Hematopoietic multipotent progenitor cell treated with erythropoietin and hydrocortisone succinate and interleukin-3 and kit ligand, for 15 days (in vitro differentiated cells): ENCODE data around the gene HCFC1.

ENCODE experiments used
- DNase-seq: peaks from one replicate; pipeline ENCODE4 v3.0.0-alpha.2; 2015; ENCODE audit warnings: low spot score

HCFC1 gene

DNA sequence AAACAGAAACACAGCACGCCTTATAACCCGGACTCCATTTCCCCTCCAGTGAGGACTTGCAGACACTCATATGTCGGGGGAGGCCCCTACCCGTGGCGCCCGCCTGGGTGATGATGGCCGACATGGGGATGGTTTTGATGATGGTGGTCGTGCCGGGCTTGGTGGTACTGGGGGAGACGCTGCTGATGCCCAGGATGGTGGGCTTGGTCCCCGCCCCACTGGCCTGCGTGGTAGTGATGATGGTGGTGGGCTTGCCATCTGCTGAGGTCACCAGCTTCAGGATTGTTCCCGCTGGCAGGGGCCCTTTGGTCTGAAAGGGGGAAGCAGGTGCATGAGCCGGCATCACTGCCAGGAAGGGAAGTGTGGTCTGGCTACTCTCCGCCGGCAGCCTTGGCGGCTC is 14.4 kb downstream of the HCFC1 start:
- DNase-seq: no peak

DNA sequence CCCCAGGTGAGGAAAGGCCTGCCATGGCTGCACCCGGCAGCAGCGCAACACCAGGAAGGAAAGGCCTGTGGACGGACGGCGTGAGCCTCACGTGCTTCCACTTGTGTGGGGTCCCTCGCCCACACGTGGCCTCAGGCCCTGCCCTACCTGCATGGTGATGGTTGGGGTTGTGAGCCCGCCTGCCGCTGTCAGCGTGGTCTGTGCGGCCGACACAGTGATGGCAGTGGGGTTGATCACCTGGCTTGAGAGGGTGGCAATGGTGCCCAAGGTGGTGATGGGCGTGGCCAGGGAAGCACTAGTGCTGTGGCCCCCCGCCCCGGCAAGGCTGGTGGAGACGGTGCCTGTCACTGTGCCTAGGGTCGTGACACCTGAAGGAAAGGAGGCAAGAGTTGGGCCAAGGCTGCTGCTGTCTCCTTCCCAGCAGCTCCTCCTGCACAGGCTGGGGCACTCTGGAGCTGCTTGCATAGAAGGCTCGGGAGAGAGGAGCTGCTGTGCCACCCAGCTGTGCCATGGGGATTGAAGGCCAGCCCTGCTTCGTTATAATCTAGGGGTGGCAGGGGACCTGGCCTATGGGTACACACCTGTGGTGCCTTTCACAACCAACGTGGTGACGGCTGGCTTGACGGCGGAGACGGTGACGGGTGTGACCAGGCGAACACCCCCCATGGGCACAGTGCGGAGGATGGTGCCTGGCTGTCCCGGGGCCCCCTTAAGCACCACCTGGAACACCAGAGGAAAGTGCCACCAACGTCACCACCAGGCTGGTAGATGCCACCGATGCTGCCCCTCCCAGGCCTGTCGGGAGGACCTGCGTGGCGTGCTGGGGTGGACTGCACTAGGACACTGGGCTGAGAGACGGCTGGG is 15.3 kb downstream of the HCFC1 start:
- no peak for DNase-seq

DNA sequence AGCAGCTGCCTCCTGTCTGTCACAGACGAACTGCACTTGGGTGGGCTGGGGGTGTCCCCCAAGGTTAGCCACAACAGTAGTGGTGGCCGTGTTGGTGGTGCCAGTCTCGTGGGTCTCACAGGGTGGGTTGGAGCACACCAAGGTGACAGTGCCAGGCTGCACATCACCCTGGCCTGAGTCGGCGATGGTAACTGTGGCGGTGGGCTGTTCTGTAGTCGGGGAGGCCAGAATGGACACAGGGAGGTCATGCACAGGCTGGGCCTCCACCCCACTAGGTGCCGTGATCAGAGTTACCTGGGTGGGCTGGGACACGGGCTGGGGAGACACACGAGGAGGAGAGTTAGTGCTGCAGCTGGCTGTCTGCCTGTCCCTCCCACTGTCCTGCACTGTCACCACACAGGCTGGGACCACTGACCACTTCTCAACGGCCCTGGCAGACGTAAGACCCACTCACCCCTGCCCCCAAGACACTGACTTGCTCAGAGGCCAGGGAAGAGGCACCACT is 16.3 kb downstream of the HCFC1 start:
- DNase-seq: no peak

DNA sequence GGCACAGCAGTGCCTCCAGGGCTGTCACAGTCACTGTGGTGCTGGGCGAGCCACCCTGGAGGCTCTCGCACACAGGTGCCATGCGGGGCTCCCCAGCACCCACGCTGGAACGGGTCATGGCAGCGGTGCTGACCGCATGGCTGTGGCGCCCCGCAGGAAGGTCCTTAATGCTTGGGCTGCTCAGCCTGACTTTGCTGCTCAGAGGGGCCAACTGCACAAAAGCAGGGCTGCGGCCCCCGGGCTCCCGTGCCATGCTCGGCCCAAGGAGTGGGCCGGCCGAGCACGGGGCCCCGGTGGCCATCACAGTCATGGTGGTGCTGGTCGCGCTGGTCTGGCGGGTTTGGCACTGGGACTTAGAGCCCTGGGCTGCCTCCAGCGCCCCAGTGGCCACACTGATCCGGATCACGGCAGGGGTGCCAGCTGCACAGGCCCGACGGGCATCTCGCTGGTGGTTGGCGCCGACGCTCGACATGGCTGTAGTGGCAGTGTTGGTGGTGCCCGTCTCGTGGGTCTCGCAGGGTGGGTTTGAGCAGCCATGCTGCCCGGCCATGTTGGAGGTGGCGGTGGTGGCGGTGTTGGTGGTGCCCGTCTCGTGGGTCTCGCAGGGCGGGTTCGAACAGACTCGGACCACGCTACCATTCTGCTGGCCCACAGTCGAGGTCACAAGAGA is 16.9 kb downstream of the HCFC1 start:
- no peak for DNase-seq

DNA sequence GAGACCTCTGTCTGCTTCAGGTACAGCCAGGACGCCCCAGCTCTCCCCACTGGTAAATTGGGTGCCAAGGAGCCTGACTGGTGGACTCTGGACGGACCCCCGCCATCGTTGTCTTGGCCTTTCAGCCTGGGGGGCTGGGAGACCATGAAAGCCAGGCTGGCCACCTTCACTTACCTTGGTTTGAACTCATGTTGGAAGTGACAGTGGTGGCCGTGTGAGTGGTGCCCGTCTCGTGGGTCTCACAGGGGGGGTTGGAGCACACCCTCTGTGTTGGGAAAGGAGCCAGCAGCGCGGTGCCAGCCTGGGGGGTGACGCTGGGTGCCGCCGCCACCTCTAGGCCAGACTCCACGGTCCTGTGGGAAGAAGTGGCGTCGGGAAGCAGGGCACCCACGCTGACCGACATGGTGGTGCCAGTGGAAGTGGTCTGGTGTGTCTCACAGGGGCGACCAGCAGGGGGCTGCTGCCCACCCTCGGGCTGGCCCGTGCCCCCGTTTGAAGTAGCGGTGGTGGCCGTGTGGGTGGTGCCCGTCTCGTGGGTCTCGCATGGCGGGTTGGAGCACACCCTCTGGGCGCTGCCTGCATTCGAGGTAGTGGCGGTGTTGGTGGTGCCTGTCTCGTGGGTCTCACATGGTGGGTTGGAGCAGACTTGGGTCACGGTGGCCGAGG is 17.6 kb downstream of the HCFC1 start:
- no peak for DNase-seq

DNA sequence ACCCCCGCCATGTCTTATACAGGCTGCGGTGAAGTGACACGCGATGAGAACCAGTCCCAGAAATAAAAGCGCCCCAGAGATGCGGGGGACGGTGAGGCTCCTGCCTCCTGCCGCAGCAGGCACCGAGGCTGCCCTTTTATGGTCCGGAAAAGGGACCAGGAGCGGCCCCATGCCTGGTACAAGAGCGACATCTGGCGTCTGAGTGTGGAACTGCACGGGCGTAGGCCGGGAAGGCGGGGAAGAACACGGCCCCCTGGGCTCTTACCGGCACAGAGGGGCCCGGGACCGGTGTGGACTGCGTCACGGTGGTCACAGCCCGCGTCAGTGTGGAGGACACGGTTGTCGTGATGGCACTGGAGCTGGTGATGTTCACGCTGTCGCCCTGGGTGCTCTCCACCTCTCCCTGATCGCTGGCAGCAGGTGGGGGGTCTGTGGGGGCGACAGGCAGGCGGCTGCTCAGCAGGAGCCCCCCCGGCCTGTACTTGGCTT is 18.2 kb downstream of the HCFC1 start:
- DNase-seq: peak; percentile 70

DNA sequence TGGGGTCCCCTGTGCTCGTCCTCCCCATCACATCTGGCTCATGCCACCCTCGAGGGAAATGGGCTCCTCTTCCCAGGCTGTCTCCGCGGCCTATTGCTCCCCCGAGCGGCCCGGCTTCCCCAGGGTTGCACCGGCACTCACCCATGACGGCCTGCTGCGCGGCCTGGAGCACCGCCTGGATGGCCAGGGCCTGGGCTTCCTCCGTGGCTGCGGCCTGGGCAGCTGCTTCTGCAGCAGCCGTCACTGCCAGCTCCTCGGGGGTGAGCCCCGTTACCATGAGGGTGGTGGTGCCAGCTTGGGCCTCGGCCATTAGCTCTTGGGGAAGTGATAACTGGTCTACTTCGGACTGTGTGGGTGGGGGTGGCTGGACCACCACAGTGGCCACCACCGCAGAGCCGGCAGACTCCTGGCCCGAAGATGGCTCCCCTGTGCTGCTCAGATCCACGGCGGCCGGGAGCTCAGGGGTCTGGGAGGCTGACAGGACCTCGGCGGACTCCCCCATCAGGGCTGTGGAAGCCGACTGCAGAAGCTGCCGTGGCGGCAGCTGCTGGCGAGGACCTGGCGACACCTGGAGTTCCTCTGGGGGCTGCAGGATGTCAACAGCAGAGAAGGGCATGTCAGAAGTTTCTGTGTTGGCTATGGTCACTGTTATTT is 19.1 kb downstream of the HCFC1 start:
- DNase-seq: no peak

DNA sequence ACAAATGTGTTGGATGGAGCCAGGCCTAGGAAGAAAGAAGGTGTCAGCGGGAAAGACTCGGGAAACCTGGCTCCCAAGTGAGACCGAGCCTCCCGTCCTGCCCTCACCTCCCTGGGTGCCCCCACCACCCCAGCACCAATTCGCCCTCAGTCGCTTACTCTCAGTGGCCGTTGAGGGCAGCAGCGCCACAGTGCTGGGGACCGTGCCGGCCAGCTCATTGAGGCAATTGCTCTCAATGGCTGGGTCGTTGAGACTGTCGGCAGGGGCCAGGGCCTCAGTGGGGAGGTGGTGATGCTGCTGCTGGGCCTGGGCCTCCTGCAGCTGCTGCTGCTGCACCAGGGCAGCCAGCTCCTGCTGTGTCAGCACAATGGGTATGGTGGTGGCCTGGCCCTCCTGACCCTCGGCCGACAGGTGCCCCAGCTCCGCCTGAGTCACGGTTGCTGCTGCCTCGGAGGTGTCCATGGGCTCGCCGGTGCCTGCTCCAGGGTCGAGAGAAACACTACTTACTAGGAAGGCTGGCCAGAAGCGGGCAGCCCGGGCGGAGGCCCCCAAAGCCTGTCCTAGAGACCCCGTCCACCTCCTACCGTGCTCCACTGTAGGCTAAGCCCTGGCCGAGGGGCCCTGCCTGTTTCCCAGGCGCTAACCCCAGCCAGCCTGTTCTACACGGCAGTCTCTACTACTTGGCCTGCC is 19.8 kb downstream of the HCFC1 start:
- DNase-seq: no peak

DNA sequence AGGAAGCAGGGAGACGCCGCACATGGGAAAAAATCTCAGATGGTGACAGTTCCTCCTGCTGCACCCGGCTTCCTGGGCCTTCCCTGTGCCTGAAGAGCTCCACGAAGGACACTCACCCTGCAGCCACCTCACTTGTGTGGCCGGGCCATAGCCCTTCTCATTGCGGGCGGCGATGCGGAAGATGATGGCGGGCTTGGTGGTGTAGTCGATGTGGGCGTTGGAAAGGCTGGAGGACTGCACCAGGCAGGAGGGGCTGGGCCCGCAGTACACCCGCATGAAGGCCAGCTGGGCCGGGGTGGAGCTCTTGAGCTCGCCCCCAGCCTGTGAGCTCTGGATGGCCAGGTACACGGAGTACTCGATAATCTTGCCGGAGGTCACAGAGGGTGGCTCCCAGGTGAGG is 21.5 kb downstream of the HCFC1 start:
- no peak for DNase-seq

DNA sequence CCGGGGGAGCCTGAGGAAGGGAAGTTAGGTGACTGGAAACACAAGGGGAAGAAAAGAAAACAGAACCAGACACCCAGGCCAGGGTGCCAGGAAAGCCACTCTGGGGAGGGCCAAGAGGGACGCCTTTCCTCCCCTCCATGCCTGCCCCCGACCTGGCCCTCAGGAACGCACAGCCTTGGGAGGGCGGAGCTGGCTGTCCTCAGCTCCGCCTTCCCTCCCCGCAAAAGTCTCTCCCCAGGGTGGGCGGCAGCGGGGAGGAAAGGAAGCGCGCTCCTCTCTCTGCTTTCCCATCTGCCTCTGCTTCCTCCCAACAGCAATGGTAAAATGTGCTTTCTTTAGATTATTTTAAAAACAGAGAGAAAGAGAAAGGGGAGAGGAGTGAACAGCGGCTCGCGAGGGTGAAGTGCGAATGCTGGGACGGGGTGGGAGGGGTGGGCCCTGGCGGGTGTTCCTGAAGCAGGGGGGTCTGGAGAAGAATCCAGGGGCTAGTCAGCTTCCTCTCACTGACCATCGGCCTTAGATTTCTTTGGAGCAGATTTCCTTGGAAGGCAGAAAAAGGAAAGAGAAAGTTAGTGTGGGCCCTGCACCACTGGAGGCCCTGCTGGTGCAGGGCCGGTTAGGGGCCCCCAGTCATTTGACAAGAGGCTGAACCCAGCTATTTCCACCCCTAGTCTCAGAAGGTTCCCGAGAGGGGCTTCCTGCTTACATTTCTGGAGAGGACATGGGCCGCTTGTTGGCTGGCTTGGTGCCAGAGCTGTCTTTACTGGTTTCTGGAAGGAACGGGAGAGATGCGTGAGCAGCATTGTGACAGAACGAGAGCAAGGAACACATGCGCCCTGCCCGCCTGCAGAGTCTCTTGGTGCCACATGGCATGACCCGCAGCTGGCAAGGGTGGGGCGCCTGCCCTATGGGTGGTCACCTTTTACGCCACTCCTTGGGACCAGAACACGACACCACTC is 22.5 kb downstream of the HCFC1 start:
- no peak for DNase-seq

DNA sequence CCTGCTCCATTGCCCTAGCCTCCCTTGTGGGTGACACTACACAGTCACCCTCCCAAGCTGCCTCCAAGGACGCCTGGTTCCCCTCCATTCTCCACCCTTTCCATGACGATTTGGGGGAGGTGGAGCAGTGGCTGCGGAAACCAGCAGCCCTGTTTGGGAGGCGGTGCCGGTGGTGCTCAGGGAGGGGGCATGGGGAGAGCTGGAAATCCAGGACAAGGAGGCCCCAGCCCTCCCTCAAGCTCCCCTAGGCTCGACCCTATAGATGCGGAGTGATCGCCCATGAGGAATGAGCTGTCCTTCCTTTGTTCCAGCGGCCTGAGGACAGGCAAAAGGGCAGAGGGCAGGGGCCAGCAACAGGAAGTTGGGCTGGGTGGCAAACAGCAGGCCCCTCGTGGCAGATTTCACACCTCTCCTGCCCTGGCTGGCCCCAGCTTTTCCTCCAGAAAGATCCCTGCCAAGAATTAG is 23.6 kb downstream of the HCFC1 start:
- DNase-seq: no peak

DNA sequence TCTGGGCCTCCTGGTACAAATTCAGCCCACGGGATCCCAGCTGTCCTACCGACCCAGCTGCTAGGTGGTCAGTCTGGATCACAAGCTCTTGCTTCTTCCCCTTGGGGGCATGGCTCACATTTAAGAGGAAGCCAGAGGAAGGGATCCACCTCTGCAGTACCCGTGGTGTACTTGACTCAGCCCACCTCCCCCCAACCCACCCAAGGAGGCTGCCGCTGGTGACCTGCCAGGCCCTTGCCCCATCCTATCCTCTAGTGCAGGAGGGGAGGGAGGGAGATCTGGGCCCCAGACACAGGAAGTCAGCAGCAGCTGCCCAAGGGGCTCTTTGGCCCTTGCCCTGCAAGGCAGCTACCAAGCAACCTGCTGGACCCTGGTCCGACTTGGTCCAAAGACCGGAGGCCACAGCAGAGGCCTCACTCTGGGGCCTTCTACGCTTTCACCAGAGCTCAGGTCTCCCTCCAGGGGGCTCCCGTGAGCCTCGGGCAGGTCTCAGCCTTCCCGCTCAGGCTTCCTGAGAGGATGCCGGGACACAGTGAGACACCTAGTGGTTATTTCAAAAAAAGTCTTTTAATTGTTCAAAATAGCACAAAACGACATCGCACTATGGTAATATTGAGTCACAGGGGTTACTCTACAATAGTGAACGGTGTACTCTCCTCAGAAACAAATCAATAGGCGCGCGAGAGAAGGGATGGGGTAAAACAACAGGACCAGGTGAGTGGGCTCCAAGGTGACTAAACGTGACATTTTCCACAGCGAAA is 24.4 kb downstream of the HCFC1 start:
- DNase-seq: peak; percentile 86

DNA sequence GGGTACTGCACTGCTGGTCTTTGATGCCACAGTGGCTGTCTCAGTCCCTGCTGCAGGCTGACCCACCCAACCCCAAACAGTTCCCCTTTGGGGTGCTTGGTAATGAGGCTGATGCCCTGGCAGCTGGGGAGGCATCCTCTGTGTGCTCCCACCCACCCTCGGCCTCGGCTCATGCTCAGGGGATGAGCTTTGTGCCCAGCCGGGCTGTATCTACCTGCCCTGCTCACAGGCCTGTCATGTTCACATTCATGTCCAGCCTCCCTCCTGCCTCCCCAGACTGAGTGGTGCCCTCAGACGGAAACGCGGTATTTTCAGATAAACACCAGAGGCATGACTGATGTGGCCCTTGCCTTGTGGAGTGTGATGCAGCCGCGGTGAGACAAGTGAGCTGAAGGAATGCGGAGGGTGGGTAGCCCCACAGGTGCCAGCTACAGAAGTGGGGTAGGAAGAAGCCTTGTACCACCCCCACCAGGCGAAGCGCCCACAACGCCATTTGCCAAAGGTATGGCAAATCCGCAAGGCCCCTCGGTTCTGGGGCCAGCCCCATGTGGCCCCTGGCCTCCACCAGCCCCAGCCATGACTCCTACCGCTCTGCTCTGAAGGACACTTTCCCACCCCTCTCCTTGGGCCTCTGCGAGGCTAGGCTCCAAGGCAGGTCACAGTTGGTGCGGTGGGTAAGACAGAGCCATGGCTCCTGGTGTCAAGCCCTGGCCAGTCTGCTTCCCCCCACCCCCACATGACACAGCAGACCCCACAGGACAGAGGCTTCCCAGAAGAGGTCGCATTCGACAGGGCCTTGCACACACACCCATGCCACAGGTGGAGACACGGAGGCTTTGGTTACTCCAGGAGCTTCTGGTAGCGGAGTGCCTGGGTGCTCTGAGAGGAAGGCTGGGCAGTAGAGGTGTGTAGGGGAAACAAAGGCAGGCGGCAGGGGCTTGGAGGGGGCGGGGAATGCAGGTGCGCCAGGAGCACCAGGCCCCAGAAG is 25.4 kb downstream of the HCFC1 start:
- no peak for DNase-seq

DNA sequence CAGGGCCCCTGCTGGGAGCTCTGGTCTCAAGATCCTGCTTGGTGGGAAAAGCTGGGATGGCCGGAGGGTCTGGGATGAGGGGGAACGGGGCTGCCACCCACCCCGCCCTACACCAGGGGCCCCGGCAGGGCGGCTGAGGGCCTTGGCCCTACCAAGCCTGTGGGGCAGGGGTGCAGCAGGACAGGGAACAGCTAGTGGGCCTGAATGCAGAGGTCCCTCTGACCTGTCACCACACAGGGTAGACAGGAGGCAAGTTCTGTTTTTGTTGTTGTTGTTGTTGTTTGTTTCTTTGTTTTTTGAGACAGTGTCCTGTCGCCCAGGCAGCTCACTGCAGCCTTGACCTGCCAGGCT is 26.8 kb downstream of the HCFC1 start:
- DNase-seq: no peak

DNA sequence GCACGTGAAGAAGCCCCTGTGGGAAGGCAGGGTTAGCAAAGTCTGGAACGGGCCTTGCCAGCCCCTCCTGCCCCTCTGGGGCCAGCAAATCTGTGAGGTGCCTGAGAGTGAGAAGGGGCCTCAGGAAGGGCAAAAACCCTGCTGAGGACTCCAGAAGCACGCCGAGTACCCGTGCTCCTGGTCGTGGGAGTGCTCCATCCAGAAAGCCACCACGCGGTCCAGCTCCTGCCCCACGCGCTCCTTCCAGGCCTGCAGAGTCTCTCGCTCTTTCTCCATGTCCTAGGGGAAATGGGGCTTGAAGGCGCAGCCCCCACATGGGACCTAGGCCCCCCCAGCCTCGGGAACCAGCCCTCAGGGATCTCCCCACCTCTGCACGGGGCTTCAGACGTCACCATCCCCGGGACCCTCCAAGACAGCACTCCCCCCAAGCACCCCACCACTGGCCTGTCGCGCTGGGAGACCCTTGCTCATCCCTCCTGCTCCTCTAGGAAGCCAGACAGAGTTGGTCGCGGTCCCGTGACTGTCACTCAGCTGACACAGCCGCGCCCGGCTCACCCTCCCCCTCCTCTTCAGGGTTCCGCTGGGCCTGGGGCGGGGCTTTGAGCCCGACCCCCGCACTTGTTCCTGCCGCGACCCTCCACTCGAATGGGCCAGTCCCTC is 27.3 kb downstream of the HCFC1 start, which contains the start of gene RENBP:
Gene RENBP (minus strand): TSS at position 504 of the 660 bp plus-strand sequence. CDS start 33 bp downstream, at position 471.
- peak; percentile 48 for DNase-seq

DNA sequence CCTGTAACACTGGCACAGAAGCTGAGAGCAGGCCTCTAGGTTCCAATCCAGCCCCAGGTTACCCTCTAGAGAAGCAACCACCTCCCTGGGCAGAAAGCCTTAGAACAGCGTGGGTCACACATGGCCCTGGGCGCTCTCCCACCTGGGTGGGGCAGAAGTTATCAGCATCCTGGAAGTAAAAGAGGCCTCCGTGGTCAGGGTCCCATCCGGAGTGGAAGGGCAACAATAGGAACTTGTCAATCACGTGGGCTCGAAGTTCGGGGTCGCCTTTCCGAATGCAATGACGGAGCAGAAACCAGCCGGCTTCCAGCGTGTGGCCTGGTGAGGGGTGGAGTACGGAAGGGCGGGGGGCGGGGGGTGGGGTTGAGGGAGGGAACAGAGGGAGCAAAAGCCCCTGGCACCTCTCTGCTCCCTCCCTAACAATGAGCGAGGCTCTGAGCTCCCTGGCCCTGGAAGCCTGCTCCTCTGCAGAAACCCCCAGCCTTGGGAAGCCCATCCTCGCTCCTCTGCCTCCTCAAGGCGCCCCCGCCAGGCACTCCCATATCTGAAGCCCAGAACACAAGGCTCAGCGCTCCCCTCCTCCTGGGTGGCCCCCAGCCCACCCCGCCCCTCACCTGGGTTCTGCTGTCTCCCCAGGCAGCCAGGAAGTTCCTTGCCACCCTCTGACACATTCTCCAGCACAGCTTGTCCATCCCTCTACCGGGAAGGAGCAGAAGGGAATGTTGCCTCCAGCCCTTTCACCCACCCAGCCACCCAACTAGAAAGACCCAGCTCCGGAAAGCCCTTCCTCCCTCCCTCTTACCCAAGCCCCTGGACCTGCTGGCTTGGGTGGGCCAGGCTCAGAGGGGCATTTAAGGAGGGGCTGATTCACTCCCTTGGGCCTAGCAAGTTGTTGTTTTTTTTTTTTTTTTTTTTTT is 30.0 kb downstream of the HCFC1 start:
- no peak for DNase-seq

DNA sequence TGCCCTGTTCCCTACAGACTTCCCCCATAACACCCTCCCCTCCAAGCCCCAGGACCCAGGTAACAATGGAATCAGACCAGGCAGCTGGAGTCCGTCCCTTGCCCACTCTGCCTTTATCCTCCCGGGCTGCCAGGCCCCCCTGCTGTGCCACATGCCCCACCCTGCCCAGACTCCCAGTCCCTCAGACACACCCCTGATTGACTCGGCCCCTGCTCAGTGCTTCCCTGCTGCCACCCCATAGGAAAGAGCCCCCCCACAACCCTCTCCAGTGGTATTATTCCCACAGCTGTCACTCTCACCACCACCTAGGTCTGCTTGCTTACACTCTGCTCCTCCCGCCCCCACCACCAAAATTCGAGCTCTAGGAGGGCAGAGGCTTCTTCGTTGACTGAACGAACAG is 32.0 kb downstream of the HCFC1 start:
- no peak for DNase-seq
